Measurements from ENCODE around the gene TNN. TPM values are rescaled to one million over a fixed set of nuclear protein-coding genes. Genes with fewer than 3 reads are reported as not detected.
"Not testable (repeated sequence)": the region's sequence is repeated elsewhere in the genome, so short reads cannot be mapped to it uniquely, and the experiment has no call there.

The TNN gene
- 2.9 TPM for total RNA-seq

GRCh38 chr1:175067362-175068106 lies at the start of gene TNN:
TNN (plus strand) TSS chr1:175067833; CDS start chr1:175077419, 9,586 bp downstream.
- no peak for DNase-seq

GRCh38 chr1:175019524-175019923 lies 48.1 kb upstream of the TNN start:
- DNase-seq: no peak

GRCh38 chr1:175023043-175023921 lies 44.4 kb upstream of the TNN start, which contains the start of gene MRPS14:
MRPS14 (minus strand) TSS chr1:175023425; CDS start chr1:175023408, 17 bp downstream.
- DNase-seq: peak; percentile 98

GRCh38 chr1:175023922-175024242 lies 43.8 kb upstream of the TNN start:
- not testable (repeated sequence) for DNase-seq

- DNase-seq: no peak
These were observed 42.9 kb upstream of the TNN start for GRCh38 chr1:175024773-175025172.

GRCh38 chr1:175033953-175034352 lies 33.7 kb upstream of the TNN start:
- no peak for DNase-seq

- DNase-seq: no peak
These were observed 32.9 kb upstream of the TNN start for GRCh38 chr1:175034775-175035174.

- DNase-seq: no peak
These were observed 31.8 kb upstream of the TNN start for GRCh38 chr1:175035865-175036264.

- no peak for DNase-seq
These were observed 31.2 kb upstream of the TNN start for GRCh38 chr1:175036476-175036875.

- no peak for DNase-seq
These were observed 30.2 kb upstream of the TNN start for GRCh38 chr1:175037416-175037815.

- peak; percentile 58 for DNase-seq
These were observed 27.2 kb upstream of the TNN start for GRCh38 chr1:175040324-175040879.

GRCh38 chr1:175042650-175043049 lies 25.0 kb upstream of the TNN start:
- DNase-seq: no peak

- DNase-seq: no peak
These were observed 23.8 kb upstream of the TNN start for GRCh38 chr1:175043824-175044223.

GRCh38 chr1:175044591-175044990 lies 23.0 kb upstream of the TNN start:
- not testable (repeated sequence) for DNase-seq

GRCh38 chr1:175045097-175045496 lies 22.5 kb upstream of the TNN start:
- no peak for DNase-seq

GRCh38 chr1:175045519-175045918 lies 22.1 kb upstream of the TNN start:
- DNase-seq: no peak

GRCh38 chr1:175050992-175051391 lies 16.6 kb upstream of the TNN start:
- no peak for DNase-seq

GRCh38 chr1:175054736-175055135 lies 12.9 kb upstream of the TNN start:
- DNase-seq: no peak

GRCh38 chr1:175062339-175062738 lies 5.3 kb upstream of the TNN start:
- DNase-seq: no peak

- DNase-seq: no peak
These were observed 4.8 kb upstream of the TNN start for GRCh38 chr1:175062858-175063257.

- DNase-seq: no peak
These were observed 3.2 kb downstream of the TNN start for GRCh38 chr1:175070818-175071217.

- DNase-seq: peak; percentile 31
These were observed 3.8 kb downstream of the TNN start for GRCh38 chr1:175071276-175071943.

Data from skin of body (tissue), 2 donors.